ENCODE data around the gene BLOC1S5. TPM values are rescaled to one million over a fixed set of nuclear protein-coding genes. Genes with fewer than 3 reads are reported as not detected.

BLOC1S5 gene
- polyA plus RNA-seq, 4 donors = 28.6 to 35.3 (median 32.2) TPM

- no peak for DNase-seq (ENCODE audit: low read depth in 4 of 4, low spot score in 2 of 4)
These were observed 19.0 kb upstream of the BLOC1S5 start for GRCh38 chr6:8082954-8083858.

DNA sequence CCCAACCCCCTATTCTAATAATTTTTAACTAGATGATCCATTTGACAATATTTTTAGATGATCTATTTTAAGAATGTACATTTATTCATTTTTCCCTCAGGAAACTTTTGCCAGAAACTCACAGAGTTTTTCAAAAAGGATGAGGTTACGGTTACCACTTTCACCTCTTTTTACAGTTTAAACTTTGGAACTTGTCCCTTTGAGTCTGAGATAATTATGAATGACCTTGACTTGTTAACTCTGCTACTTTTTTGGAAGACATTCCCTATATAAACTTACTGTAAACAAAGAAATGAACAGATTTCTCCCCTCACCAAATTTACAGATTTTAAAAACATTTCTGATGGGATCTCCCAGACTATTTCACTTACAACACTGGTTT, 18.4 kb upstream of the BLOC1S5 start:
- DNase-seq (ENCODE audit: low read depth in 4 of 4, low spot score in 2 of 4) = no peak

- no peak for DNase-seq (ENCODE audit: low read depth in 4 of 4, low spot score in 2 of 4)
These were observed 16.4 kb upstream of the BLOC1S5 start for GRCh38 chr6:8080362-8081151.

- no peak for DNase-seq (ENCODE audit: low read depth in 4 of 4, low spot score in 2 of 4)
These were observed 14.9 kb upstream of the BLOC1S5 start for GRCh38 chr6:8079126-8079525.

DNA sequence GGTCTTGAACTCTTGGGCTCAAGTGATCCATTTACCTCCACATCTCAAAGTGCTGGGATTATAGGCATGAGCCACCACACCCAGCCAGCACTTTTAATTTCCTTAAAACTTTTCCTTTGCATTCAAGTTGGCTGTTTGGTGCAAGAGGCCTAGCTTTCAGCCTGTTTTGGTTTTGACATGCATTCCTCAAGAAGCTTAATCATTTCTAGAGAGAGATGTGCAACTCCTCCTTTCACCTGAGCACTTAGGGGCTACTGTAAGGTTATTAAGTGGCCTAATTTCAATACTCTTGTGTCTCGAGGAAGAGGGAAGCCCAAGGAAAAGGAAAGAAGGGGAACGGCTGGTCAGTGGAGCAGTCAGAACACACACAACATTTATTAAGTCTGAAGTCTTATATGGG, 13.8 kb upstream of the BLOC1S5 start:
- DNase-seq (ENCODE audit: low read depth in 4 of 4, low spot score in 2 of 4) = no peak

- DNase-seq (ENCODE audit: low read depth in 4 of 4, low spot score in 2 of 4) = no peak
These were observed 11.5 kb upstream of the BLOC1S5 start for GRCh38 chr6:8075704-8076103.

DNA sequence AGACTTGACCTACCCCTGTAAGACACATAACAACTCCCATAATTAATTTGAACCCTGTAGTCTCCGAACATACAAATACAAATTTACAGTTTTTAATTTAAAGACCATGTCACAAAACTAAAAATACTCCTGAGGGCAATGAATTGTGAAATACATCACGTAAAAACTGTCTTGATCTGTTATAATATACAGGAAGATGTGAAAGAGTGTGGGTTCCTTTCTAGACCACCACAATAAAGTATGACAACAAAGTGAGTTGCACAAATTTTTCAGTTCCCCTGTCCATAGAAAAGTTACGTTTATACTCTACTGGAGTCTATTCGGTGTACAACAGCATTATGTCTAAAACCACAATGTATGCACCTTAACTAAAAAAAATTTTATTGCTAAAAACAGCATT, 11.0 kb upstream of the BLOC1S5 start:
- no peak for DNase-seq (ENCODE audit: low read depth in 4 of 4, low spot score in 2 of 4)

DNA sequence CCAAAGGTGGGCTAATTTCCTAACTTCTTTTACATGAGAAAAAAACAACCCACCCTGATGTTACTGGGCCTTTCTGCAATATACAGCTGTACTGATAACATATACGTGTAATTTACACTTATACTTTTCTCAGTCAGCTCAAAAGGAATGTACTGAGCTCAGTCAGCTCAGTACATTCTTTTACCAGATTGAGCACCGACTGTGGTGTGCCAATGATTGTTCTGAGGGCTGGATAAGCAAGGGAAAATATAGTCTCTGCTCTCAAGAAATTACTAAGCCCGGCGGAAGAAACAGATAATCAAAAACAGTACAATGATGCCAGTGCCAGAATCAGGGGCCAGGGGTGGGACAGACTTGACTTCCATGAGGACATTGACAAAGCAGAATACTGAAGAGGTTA, 10.0 kb upstream of the BLOC1S5 start:
- no peak for DNase-seq (ENCODE audit: low read depth in 4 of 4, low spot score in 2 of 4)

DNA sequence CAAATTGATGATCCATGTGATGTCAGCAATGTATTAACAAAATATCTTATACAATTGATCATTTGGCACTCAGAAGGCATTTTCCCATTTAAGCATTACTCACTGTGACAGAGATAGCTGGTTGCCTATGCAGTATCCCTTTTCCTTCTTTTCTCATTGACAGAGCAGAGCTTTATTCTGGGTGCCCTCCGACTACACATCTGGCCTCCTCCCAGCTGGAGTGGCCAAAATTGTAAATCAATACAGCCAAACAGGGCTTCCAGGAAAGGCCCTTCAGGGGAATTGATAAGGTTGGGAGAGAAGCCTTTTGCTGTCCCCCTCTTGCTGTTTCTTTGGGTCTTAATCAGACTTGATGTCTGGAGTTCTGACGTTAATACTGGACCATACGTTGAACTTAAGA, 9.6 kb upstream of the BLOC1S5 start:
- DNase-seq (ENCODE audit: low read depth in 4 of 4, low spot score in 2 of 4) = no peak

DNA sequence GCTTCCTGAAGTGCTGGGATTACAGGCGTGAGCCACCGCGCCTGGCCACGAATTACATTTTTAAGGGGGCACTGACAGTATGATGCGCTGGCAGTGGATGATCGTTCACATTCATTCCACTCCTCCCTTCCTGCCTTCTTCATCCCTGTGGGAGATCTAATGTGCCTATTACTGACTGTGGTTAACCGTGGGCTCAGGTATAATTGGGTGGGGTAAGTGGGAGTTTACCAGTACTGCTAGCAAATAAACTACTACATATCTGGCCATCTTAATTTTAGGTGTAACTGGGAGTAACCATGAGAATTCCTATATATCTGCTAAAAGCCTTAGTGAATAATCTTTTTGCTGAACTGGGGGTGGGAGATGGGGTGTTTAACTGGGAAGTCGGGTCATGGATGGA, 6.5 kb upstream of the BLOC1S5 start:
- no peak for DNase-seq (ENCODE audit: low read depth in 4 of 4, low spot score in 2 of 4)

GRCh38 chr6:8069631-8070284, 5.6 kb upstream of the BLOC1S5 start:
- no peak for DNase-seq (ENCODE audit: low read depth in 4 of 4, low spot score in 2 of 4)

DNA sequence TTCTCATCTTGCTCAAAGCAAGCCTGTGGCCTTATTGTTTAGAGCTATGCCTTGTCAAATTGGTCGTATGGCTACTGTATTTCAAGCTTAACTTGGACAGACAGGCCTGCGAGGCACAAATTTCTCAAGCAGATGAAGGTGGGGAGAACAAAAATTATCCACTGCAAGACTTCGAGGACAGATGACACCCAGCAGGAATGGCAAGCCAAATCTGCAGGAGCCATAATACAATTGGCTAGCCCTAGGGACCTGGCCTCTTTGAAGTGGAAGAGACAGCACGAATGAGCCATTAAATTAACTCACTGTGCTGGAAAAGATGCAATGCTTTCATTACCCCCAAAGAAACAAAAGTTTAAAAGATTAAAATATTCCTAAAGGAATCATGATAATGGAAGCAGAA, 5.0 kb upstream of the BLOC1S5 start:
- no peak for DNase-seq (ENCODE audit: low read depth in 4 of 4, low spot score in 2 of 4)

- no peak for DNase-seq (ENCODE audit: low read depth in 4 of 4, low spot score in 2 of 4)
These were observed 1.9 kb upstream of the BLOC1S5 start for GRCh38 chr6:8066108-8066507.

- no peak for DNase-seq (ENCODE audit: low read depth in 4 of 4, low spot score in 2 of 4)
These were observed 1.3 kb upstream of the BLOC1S5 start for GRCh38 chr6:8065519-8065911.

GRCh38 chr6:8064638-8065518, 689 bp upstream of the BLOC1S5 start:
- DNase-seq (ENCODE audit: low read depth in 4 of 4, low spot score in 2 of 4) = no peak

DNA sequence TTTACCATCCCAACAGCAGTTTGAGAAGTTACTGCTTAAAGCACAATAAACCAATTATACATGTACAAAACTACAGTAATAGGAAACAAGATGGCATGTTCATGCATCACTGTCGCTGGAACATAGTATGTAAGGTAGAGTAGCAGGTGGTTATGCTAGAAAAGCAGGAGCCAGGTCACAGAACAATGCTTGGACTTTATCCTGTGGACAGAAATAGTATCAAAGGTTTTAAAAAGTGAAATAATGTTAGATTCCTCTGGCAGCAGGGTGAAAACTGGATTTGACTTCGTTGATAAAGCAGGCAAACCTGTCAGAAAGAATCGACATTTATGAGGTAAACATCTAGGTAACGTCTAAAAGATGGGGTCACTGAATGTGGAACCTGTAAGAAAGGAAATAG, 2.5 kb downstream of the BLOC1S5 start:
- DNase-seq (ENCODE audit: low read depth in 4 of 4, low spot score in 2 of 4) = no peak

- no peak for DNase-seq (ENCODE audit: low read depth in 4 of 4, low spot score in 2 of 4)
These were observed 3.8 kb downstream of the BLOC1S5 start for GRCh38 chr6:8060346-8060745.

DNA sequence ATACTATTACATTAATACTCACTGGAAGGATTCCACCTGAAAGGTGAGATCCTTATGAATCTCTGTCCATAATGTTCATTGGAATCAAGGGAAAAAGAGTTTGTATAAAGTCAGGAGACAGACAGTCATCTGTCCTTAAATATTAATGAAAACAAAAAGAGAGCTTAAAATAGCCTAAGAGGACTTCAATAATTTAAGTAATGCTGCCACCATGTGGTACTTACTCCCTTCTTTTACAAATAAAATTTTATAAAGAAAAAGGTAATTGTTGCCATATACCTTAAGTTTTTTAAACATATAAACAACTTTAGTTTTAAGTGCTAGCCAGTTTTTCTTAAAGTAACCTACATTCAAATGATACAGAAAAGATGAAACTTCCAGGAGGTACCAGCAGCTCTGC, 5.1 kb downstream of the BLOC1S5 start:
- DNase-seq (ENCODE audit: low read depth in 4 of 4, low spot score in 2 of 4) = no peak

DNA sequence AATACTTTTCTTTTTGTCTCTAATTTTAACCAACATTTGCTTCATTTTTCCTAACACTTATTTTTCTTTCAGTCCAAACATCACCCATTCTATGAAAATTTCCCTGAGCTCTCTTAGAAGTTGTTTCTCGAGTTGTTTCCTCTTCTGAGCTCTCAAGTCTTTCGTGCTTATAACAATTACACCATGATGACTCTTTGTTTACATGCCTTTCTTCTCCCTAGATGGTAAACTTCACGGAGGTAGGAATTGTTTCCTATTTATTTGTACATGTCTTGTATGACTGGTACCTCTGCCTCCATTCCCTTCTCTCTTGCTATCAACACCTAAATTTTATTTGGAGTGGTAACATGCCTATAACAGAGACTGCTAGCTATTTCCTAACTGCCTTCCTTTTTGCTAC, 6.4 kb downstream of the BLOC1S5 start:
- DNase-seq (ENCODE audit: low read depth in 4 of 4, low spot score in 2 of 4) = no peak

DNA sequence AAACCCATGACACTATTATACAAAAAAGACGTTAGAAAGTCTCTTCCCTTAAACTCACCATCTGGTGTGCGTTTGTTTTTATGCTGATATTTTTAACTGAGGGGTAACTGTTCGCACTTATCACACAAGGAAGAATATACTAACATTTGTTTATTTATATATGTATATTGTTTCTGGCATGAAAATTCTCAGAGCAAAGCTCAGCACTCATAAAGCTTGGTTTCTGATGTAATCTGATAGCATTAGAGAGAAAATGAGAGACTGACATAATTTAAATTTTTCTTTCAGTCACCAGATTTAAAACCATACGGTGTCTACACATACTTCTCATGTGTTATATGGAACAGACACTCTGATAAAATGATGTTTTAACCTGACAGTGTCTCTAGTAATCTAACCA, 6.9 kb downstream of the BLOC1S5 start:
- DNase-seq (ENCODE audit: low read depth in 4 of 4, low spot score in 2 of 4) = no peak

All from left renal cortex interstitium (tissue), 4 donors.